Spleen (tissue), 7 donors: ENCODE results near the gene GRIP1.

Experiments
- CTCF ChIP-seq, 11 experiments: fragments of 200-600 bp in 7 of 11; fragments of 450-650 bp in 4 of 11; sonication (generic) in 4 of 11; IDR thresholded peaks in 8 of 11; conservative IDR thresholded peaks in 3 of 11; 1 replicate in 7 of 11; 2 replicates in 4 of 11; pipeline versions ENCODE4 v1.4.0 to v1.8.0; 2016 to 2021; ENCODE audit warnings: antibody characterized with exemption in 11 of 11, inconsistent platforms in 4 of 11, mild to moderate bottlenecking in 1 of 11
- POLR2A ChIP-seq, 3 donors: fragments of 450-650 bp; IDR thresholded peaks; one replicate each; pipeline ENCODE4 v1.5.1; 2017; ENCODE audit warnings: antibody characterized with exemption in 3 of 3, mild to moderate bottlenecking in 1 of 3
- POLR2AphosphoS5 ChIP-seq, 3 donors: sonication (generic); formaldehyde crosslinking; IDR thresholded peaks; one replicate each; pipeline ENCODE4 v1.5.1; 2017; ENCODE audit warnings: antibody characterized with exemption in 3 of 3
- donor health status: DM: no; HTN: no; CAD: no; lungs with moderate emphysema.
- donor health status: DM: no; HTN: no; CAD: no.
- donor health status: DM: no; HTN: no; CAD: no.

GRCh38 chr12:66341126-66341525, 337.8 kb downstream of the GRIP1 start:
- TF ChIP-seq CTCF (IDR thresholded peaks at IDR 0.05 in 8 of 11, conservative IDR thresholded peaks at IDR 0.05 in 3 of 11) (no peak), POLR2A (IDR thresholded peaks at IDR 0.05) (no peak), POLR2AphosphoS5 (IDR thresholded peaks at IDR 0.05) (no peak)
